ENCODE data around the gene TDRD9. TPM values are rescaled to one million over a fixed set of nuclear protein-coding genes. Genes with fewer than 3 reads are reported as not detected.
A peak's percentile ranks its signal among the peaks of the same experiment; 100 is the strongest.
"Not testable (repeated sequence)": the region's sequence is repeated elsewhere in the genome, so short reads cannot be mapped to it uniquely, and the experiment has no call there.

The TDRD9 gene
- total and polyA plus RNA-seq, 8 donors: 0.63 to 9.1 (median 2.2) TPM

GRCh38 chr14:103973354-103973753 lies 45.1 kb downstream of the TDRD9 start:
- Histone ChIP-seq H3K9me3 (no peaks in the 10 kb centered on the region), H3K27ac (no peak overlapping the region), H3K27me3 (no peaks in the 10 kb centered on the region), H3K36me3 (no peaks in the 10 kb centered on the region), H3K4me1 (peaks cover 0 to 3% of the 10 kb centered on the region in 2 donors), H3K4me3 (no peak overlapping the region)
- no peak for TF ChIP-seq CTCF (IDR thresholded peaks at IDR 0.05)
- ATAC-seq (peak; percentile 81), DNase-seq (no peak)
- intact Hi-C loops (cut with DNase I): no loop called here

- ATAC-seq (no peak), DNase-seq (no peak)
- H3K4me1 ChIP-seq: peaks cover 0 to 3% of the 10 kb centered on the region in 2 donors
- H3K4me3 ChIP-seq: no peak overlapping the region
- H3K27me3 ChIP-seq: no peaks in the 10 kb centered on the region
- TF ChIP-seq CTCF (IDR thresholded peaks at IDR 0.05): no peak
- H3K36me3 ChIP-seq: no peaks in the 10 kb centered on the region
- intact Hi-C loops (cut with DNase I): no loop called here
- H3K9me3 ChIP-seq: no peaks in the 10 kb centered on the region
- H3K27ac ChIP-seq: no peak overlapping the region
These were observed 46.3 kb downstream of the TDRD9 start for GRCh38 chr14:103974575-103974974.

GRCh38 chr14:103980623-103981238 lies 52.5 kb downstream of the TDRD9 start:
- H3K4me3 ChIP-seq; intact Hi-C loops (cut with DNase I); H3K4me1 ChIP-seq; ATAC-seq; H3K27ac ChIP-seq; H3K27me3 ChIP-seq; H3K9me3 ChIP-seq; H3K36me3 ChIP-seq: not testable (repeated sequence)
- peak; percentile 57 to 71 for TF ChIP-seq CTCF (IDR thresholded peaks at IDR 0.05)
- DNase-seq: peak in 1 of 4 donors; percentile 48

GRCh38 chr14:103984196-103984595 lies 55.9 kb downstream of the TDRD9 start:
- Histone ChIP-seq H3K9me3 (peaks cover 0 to 3% of the 10 kb centered on the region in 2 donors), H3K27ac (no peak overlapping the region), H3K27me3 (no peaks in the 10 kb centered on the region), H3K4me1 (no peaks in the 10 kb centered on the region), H3K36me3 (no peaks in the 10 kb centered on the region), H3K4me3 (no peak overlapping the region)
- intact Hi-C loops (cut with DNase I): no loop called here
- DNase-seq: no peak
- TF ChIP-seq CTCF (IDR thresholded peaks at IDR 0.05): no peak
- ATAC-seq: no peak

GRCh38 chr14:103989034-103989433 lies 60.8 kb downstream of the TDRD9 start:
- Histone ChIP-seq H3K4me1 (no peaks in the 10 kb centered on the region), H3K27me3 (no peaks in the 10 kb centered on the region), H3K4me3 (no peak overlapping the region), H3K27ac (no peak overlapping the region), H3K36me3 (no peaks in the 10 kb centered on the region), H3K9me3 (peaks cover 0 to 6% of the 10 kb centered on the region in 2 donors)
- DNase-seq (no peak), ATAC-seq (no peak)
- TF ChIP-seq CTCF (IDR thresholded peaks at IDR 0.05): no peak
- intact Hi-C loops (cut with DNase I): no loop called here
